ENCODE measurements around the gene C9orf50. TPM values are rescaled to one million over a fixed set of nuclear protein-coding genes. Genes with fewer than 3 reads are reported as not detected.

C9orf50 gene
- total RNA-seq, 1 donor from 2014 or later, result 0.56 TPM

- Mint-ChIP-seq H3K27ac (ENCODE audit: unreplicated experiment) (peak overlapping the region; percentile 56), H3K4me1 (ENCODE audit: low read depth, unreplicated experiment) (peaks cover 28% of the 10 kb centered on the region), H3K9me3 (ENCODE audit: unreplicated experiment) (peaks cover 5% of the 10 kb centered on the region), H3K27me3 (ENCODE audit: unreplicated experiment) (peaks cover 6% of the 10 kb centered on the region), H3K4me3 (ENCODE audit: unreplicated experiment) (no peak overlapping the region), H3K36me3 (ENCODE audit: unreplicated experiment) (no peaks in the 10 kb centered on the region)
- peak; percentile 41 for DNase-seq
- TF ChIP-seq, protein P1, sequence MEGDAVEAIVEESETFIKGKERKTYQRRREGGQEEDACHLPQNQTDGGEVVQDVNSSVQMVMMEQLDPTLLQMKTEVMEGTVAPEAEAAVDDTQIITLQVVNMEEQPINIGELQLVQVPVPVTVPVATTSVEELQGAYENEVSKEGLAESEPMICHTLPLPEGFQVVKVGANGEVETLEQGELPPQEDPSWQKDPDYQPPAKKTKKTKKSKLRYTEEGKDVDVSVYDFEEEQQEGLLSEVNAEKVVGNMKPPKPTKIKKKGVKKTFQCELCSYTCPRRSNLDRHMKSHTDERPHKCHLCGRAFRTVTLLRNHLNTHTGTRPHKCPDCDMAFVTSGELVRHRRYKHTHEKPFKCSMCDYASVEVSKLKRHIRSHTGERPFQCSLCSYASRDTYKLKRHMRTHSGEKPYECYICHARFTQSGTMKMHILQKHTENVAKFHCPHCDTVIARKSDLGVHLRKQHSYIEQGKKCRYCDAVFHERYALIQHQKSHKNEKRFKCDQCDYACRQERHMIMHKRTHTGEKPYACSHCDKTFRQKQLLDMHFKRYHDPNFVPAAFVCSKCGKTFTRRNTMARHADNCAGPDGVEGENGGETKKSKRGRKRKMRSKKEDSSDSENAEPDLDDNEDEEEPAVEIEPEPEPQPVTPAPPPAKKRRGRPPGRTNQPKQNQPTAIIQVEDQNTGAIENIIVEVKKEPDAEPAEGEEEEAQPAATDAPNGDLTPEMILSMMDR (IDR thresholded peaks at IDR 0.05; ENCODE audit: partially characterized antibody, unreplicated experiment), result no peak
Observed at GRCh38 chr9:129587487-129588262, 33.2 kb downstream of the C9orf50 start.

DNA sequence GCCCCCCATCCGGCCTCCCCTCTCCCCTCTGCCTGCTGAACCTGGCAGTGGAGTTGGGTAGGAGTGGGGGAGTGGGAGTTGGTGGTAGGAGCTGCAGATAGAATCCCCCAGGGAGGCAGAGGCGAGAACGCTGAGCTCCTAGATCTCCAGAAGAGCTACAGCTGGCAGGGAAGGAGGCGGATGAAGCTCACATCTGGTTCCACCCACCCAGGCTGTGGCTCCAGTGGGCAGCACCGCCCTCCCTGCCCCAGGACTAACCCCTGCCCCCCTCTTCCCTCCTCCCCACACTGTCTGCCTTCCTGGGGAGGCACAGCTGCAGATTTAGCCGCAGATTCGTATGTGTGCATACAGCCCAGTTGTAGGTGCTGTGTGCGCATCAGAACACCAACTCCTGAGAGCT, 34.2 kb downstream of the C9orf50 start:
- TF ChIP-seq, protein P1 (IDR thresholded peaks at IDR 0.05; ENCODE audit: partially characterized antibody, unreplicated experiment), result no peak
- Mint-ChIP-seq H3K9me3 (ENCODE audit: unreplicated experiment) (peaks cover 5% of the 10 kb centered on the region), H3K27me3 (ENCODE audit: unreplicated experiment) (peaks cover 6% of the 10 kb centered on the region), H3K4me1 (ENCODE audit: low read depth, unreplicated experiment) (peaks cover 26% of the 10 kb centered on the region), H3K36me3 (ENCODE audit: unreplicated experiment) (no peaks in the 10 kb centered on the region), H3K4me3 (ENCODE audit: unreplicated experiment) (peak overlapping the region; percentile 20), H3K27ac (ENCODE audit: unreplicated experiment) (no peak overlapping the region)
- peak; percentile 23 for DNase-seq

DNA sequence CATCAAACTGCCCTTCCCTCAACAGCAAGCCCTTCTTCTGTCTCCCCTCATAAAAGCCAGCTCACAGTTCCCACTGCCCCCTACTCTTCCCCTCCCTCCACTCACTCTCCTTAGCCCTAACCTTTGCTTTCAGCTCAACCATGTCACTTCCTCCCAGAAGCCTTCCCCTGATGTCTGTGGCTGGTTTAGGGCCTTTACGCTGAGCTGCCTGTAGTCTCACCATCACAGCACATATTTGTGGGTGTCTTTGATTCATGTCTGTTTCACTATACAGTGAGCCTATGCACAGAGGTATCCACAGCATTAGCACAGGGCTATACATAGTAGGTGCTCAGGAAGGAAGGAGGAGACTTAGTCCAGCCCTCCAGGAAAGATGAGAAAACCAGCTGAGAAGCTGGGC, 34.7 kb downstream of the C9orf50 start:
- H3K27ac Mint-ChIP-seq (ENCODE audit: unreplicated experiment), result no peak overlapping the region
- H3K27me3 Mint-ChIP-seq (ENCODE audit: unreplicated experiment), result peaks cover 8% of the 10 kb centered on the region
- no peak for DNase-seq
- TF ChIP-seq, protein P1 (IDR thresholded peaks at IDR 0.05; ENCODE audit: partially characterized antibody, unreplicated experiment), result no peak
- H3K9me3 Mint-ChIP-seq (ENCODE audit: unreplicated experiment), result peaks cover 5% of the 10 kb centered on the region
- H3K4me1 Mint-ChIP-seq (ENCODE audit: low read depth, unreplicated experiment), result peaks cover 26% of the 10 kb centered on the region
- H3K36me3 Mint-ChIP-seq (ENCODE audit: unreplicated experiment), result no peaks in the 10 kb centered on the region
- no peak overlapping the region for H3K4me3 Mint-ChIP-seq (ENCODE audit: unreplicated experiment)

- Mint-ChIP-seq H3K27me3 (ENCODE audit: unreplicated experiment) (peaks cover 9% of the 10 kb centered on the region), H3K36me3 (ENCODE audit: unreplicated experiment) (no peaks in the 10 kb centered on the region), H3K4me1 (ENCODE audit: low read depth, unreplicated experiment) (peaks cover 21% of the 10 kb centered on the region), H3K27ac (ENCODE audit: unreplicated experiment) (no peak overlapping the region), H3K9me3 (ENCODE audit: unreplicated experiment) (peaks cover 5% of the 10 kb centered on the region), H3K4me3 (ENCODE audit: unreplicated experiment) (no peak overlapping the region)
- TF ChIP-seq, protein P1 (IDR thresholded peaks at IDR 0.05; ENCODE audit: partially characterized antibody, unreplicated experiment), result no peak
- no peak for DNase-seq
Observed at GRCh38 chr9:129585352-129585751, 35.5 kb downstream of the C9orf50 start.

GRCh38 chr9:129584136-129584535, 36.8 kb downstream of the C9orf50 start:
- Mint-ChIP-seq H3K36me3 (ENCODE audit: unreplicated experiment) (no peaks in the 10 kb centered on the region), H3K4me1 (ENCODE audit: low read depth, unreplicated experiment) (peaks cover 21% of the 10 kb centered on the region), H3K4me3 (ENCODE audit: unreplicated experiment) (peak overlapping the region; percentile 34), H3K9me3 (ENCODE audit: unreplicated experiment) (peaks cover 5% of the 10 kb centered on the region), H3K27me3 (ENCODE audit: unreplicated experiment) (peaks cover 7% of the 10 kb centered on the region), H3K27ac (ENCODE audit: unreplicated experiment) (peak overlapping the region; percentile 59)
- peak; percentile 52 for DNase-seq
- TF ChIP-seq, protein P1 (IDR thresholded peaks at IDR 0.05; ENCODE audit: partially characterized antibody, unreplicated experiment), result no peak
